ENCODE data around the gene AADAC. TPM values are rescaled to one million over a fixed set of nuclear protein-coding genes. Genes with fewer than 3 reads are reported as not detected.

AADAC gene
- total RNA-seq, 1 donor from 2014 or later: not detected

GRCh38 chr3:151795276-151795675 lies 18.6 kb upstream of the AADAC start:
- no peak for DNase-seq (ENCODE audit: low spot score)
- H3K36me3 Mint-ChIP-seq (ENCODE audit: low read depth): peaks cover 2% of the 10 kb centered on the region
- no peak overlapping the region for H3K27ac Mint-ChIP-seq (ENCODE audit: unreplicated experiment)
- TF ChIP-seq, protein P1, sequence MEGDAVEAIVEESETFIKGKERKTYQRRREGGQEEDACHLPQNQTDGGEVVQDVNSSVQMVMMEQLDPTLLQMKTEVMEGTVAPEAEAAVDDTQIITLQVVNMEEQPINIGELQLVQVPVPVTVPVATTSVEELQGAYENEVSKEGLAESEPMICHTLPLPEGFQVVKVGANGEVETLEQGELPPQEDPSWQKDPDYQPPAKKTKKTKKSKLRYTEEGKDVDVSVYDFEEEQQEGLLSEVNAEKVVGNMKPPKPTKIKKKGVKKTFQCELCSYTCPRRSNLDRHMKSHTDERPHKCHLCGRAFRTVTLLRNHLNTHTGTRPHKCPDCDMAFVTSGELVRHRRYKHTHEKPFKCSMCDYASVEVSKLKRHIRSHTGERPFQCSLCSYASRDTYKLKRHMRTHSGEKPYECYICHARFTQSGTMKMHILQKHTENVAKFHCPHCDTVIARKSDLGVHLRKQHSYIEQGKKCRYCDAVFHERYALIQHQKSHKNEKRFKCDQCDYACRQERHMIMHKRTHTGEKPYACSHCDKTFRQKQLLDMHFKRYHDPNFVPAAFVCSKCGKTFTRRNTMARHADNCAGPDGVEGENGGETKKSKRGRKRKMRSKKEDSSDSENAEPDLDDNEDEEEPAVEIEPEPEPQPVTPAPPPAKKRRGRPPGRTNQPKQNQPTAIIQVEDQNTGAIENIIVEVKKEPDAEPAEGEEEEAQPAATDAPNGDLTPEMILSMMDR (IDR thresholded peaks at IDR 0.05): no peak
- no peaks in the 10 kb centered on the region for H3K27me3 Mint-ChIP-seq (ENCODE audit: low read depth)
- no peaks in the 10 kb centered on the region for H3K4me1 Mint-ChIP-seq (ENCODE audit: low read depth)
- H3K4me3 Mint-ChIP-seq (ENCODE audit: unreplicated experiment): no peak overlapping the region
- peaks cover 3% of the 10 kb centered on the region for H3K9me3 Mint-ChIP-seq (ENCODE audit: low read depth)

DNA sequence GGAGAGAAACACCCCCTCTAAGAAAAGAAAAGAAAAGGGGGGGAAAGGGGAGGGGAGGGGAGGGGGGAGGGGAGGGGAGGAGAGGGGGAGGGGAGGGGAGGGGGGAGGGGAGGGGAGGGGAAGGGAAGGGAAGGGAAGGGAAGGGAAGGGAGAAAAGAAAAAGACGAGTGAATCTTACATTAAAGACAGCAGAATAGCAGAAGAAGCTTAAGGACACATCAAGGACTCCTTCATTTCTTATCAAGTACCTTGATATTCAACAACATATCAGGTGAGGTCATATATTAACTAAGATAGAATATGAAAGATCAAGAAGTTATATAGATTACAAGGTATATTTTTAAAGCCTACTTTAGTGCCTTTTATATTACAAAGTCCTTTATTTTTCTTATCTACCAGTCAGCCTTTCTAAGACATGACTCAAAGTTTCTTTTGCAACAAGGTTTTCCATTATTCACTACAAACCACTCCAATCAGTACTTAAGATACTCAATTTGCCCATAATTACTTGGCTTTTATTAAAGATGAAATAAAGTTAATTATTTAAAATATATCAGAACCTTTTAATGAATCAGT lies 17.7 kb upstream of the AADAC start:
- DNase-seq (ENCODE audit: low spot score): no peak
- H3K36me3 Mint-ChIP-seq (ENCODE audit: low read depth): no peaks in the 10 kb centered on the region
- no peaks in the 10 kb centered on the region for H3K27me3 Mint-ChIP-seq (ENCODE audit: low read depth)
- TF ChIP-seq, protein P1 (IDR thresholded peaks at IDR 0.05): no peak
- H3K4me1 Mint-ChIP-seq (ENCODE audit: low read depth): no peaks in the 10 kb centered on the region
- no peak overlapping the region for H3K27ac Mint-ChIP-seq (ENCODE audit: unreplicated experiment)
- H3K4me3 Mint-ChIP-seq (ENCODE audit: unreplicated experiment): no peak overlapping the region
- no peaks in the 10 kb centered on the region for H3K9me3 Mint-ChIP-seq (ENCODE audit: low read depth)

DNA sequence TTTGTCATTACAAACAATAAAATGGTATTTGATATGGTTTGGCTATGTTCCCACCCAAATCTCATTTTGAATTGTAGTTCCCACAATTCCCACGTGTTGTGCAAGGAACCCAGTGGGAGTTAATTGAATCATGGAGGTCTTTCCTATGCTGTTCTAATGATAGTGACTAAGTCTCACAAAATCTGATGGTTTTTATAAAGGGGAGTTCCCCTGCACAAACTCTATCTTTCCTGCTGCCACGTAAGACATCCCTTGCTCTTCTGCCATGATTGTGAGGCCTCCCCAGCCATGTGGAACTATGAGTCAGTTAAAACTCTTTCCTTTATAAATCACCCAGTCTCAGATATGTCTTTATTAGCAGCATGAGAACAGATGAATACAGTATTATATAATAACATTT lies 15.4 kb upstream of the AADAC start:
- Mint-ChIP-seq H3K36me3 (ENCODE audit: low read depth) (no peaks in the 10 kb centered on the region), H3K27ac (ENCODE audit: unreplicated experiment) (no peak overlapping the region), H3K4me1 (ENCODE audit: low read depth) (no peaks in the 10 kb centered on the region), H3K27me3 (ENCODE audit: low read depth) (no peaks in the 10 kb centered on the region), H3K4me3 (ENCODE audit: unreplicated experiment) (no peak overlapping the region), H3K9me3 (ENCODE audit: low read depth) (no peaks in the 10 kb centered on the region)
- TF ChIP-seq, protein P1 (IDR thresholded peaks at IDR 0.05): no peak
- DNase-seq (ENCODE audit: low spot score): no peak

DNA sequence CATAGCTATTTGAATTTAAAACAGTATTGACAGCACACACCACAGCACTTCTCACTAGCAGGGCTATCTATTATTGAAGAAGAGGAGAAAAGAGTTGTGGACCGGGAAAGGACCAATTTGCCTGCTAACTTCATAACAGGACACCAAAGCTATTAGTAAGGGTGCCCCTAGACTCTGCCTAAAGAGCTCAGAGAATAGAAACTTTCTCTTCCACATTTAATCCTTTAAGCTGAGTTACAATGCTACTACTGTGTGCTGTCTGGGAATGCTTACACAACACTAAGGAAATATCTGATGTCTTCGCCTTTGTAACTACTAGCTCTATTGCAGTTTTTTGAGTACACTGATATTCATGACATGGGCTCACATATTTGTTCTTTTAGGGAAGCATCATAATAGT lies 13.5 kb upstream of the AADAC start:
- DNase-seq (ENCODE audit: low spot score): no peak
- no peaks in the 10 kb centered on the region for H3K4me1 Mint-ChIP-seq (ENCODE audit: low read depth)
- no peaks in the 10 kb centered on the region for H3K27me3 Mint-ChIP-seq (ENCODE audit: low read depth)
- no peaks in the 10 kb centered on the region for H3K9me3 Mint-ChIP-seq (ENCODE audit: low read depth)
- no peak overlapping the region for H3K27ac Mint-ChIP-seq (ENCODE audit: unreplicated experiment)
- H3K36me3 Mint-ChIP-seq (ENCODE audit: low read depth): no peaks in the 10 kb centered on the region
- H3K4me3 Mint-ChIP-seq (ENCODE audit: unreplicated experiment): no peak overlapping the region
- TF ChIP-seq, protein P1 (IDR thresholded peaks at IDR 0.05): no peak

- Mint-ChIP-seq H3K9me3 (ENCODE audit: low read depth) (peaks cover 13% of the 10 kb centered on the region), H3K27me3 (ENCODE audit: low read depth) (no peaks in the 10 kb centered on the region), H3K4me3 (ENCODE audit: unreplicated experiment) (no peak overlapping the region), H3K27ac (ENCODE audit: unreplicated experiment) (no peak overlapping the region), H3K4me1 (ENCODE audit: low read depth) (no peaks in the 10 kb centered on the region), H3K36me3 (ENCODE audit: low read depth) (peaks cover 4% of the 10 kb centered on the region)
- TF ChIP-seq, protein P1 (IDR thresholded peaks at IDR 0.05): no peak
- DNase-seq (ENCODE audit: low spot score): no peak
Measured at GRCh38 chr3:151804267-151804666, 9.6 kb upstream of the AADAC start.

All from chondrocyte (in vitro differentiated cells).